H4 (cell line): Measurements from ENCODE around the gene MAEL. TPM values are rescaled to one million over a fixed set of nuclear protein-coding genes. Genes with fewer than 3 reads are reported as not detected.
A peak's percentile ranks its signal among the peaks of the same experiment; 100 is the strongest.

Experiments used
- DNase-seq: peaks from one replicate; pipeline ENCODE4 v3.0.0-alpha.2; 2015; ENCODE audit warnings: low spot score
- total RNA-seq: library from RNA; depleted of rRNA; stranded (reverse); fragments of >200 nt; shearing (Covaris generic); gene quantifications from 2 replicates; pipeline ENCODE4 v1.2.3, GENCODE V29; 2014; rRNA removed

The MAEL gene
- not detected in 2 replicates for total RNA-seq

DNA sequence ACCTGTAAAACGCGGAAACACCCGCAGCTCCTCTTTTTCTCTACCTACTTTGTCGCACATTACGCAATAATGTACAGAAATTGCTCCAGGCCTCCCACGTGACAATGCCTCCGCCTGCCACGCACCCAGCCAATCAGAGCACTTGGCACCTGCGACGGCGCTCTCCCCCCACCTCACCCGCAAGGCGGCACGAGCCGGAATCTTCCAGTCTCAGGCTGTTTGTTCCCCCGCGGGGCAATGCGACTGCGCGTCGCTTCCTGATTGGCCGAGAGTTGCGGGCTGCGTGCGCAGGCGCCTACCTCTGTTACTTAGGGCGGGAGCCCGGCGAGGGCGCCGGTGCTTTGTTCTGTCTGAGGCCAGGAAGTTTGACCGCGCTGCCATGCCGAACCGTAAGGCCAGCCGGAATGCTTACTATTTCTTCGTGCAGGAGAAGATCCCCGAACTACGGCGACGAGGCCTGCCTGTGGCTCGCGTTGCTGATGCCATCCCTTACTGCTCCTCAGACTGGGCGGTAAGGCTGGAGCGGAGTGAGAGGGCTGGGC lies at the start of gene MAEL:
Gene MAEL (plus strand): TSS at position 307 of the 542 bp plus-strand sequence. CDS start 73 bp downstream, at position 380.
- DNase-seq, result no peak

DNA sequence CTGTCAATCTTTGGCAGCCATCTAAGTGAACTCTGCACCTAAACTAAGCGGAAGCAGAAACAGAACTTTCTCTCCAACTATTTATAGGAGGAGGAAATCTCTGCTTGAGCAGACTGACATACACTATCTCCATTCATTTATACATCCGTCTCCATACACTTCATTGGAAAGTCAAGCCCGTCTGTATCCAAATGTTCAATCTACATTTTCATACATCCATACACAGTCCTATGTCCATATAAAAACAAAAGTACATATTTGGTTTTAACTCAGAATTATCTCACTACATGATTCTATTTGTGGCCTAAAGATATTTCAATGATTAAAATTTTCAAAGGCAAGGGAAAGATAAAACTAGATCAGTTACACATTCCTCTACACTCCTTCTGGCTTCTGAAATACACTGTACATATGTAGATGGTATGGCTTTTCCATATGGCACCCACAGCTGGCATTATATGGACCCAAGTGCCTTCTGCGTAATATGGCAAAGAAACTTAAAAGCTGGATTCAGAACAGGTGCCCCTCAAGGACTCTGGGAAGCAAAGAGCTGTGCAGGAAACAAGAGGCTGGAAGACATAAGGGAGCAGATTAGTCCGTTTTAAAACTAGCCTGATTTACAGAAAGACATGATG lies 49.2 kb upstream of the MAEL start:
- DNase-seq, result no peak

DNA sequence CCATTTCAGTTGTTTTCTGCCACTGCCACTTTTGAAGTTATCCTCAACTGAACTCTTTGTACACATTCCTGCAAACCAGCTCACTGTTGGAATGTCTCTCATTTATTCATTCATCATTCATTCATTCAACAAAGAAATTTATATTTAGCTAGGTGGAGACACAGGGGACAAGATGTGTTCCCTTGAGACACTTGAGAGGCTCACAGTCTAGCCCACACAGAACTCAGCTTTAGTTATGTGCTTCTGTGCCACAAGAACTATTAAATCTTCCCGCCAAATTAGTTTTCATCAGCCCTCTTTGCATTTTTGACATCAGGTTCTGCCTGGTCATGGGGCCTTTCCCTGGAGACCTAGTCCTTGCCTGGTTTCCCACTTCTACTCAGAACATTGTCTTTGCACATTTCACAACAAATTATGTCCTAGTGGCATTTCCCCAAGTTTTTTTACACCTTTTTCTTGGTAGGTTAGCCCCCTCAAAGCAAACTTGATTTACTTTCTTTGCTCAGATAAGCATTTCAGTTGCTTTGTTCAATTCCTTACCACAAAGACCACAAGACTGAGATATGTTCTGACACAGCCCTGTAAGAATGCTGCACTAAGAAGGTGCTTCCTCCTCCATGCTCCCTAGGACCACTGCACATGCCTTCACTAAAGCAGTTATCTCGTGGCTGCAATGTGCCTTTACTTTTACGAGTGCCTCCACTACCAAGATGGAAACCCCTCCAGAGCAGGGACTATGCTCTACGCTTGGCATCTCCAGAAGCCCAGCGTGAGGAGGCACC lies 44.7 kb upstream of the MAEL start:
- DNase-seq, result peak; percentile 61

DNA sequence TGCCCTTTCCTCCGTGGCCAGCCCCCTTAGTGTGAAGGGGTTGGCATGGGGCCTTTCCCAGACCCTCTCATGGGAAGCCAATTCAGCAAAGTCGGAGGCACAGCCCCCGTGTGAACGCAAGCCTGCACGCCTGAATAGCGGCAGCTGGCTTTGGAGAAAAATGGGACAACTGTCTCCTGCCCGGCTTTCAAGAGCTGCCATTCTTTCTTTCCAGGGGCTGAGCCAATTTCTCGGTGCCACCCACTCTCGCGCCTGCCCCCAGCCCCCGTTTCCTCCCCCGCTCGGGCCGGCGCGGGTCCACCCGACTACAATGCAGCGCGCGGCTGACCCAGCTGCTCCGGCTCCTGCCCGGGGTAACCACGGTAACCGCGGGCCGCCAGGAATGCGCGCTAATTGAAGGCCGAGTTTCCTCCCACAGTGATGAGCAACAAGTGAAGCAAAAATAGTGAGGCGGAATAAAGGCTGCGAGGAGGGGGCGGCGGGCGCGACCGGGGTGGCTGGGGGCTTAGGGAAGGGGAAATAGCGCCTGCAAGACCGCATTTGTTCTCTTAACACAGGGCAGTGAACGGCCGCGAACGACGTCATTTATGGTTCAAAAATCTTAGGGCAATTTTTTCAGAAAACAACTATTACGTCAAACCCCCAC lies 41.6 kb upstream of the MAEL start:
- peak; percentile 56 for DNase-seq

DNA sequence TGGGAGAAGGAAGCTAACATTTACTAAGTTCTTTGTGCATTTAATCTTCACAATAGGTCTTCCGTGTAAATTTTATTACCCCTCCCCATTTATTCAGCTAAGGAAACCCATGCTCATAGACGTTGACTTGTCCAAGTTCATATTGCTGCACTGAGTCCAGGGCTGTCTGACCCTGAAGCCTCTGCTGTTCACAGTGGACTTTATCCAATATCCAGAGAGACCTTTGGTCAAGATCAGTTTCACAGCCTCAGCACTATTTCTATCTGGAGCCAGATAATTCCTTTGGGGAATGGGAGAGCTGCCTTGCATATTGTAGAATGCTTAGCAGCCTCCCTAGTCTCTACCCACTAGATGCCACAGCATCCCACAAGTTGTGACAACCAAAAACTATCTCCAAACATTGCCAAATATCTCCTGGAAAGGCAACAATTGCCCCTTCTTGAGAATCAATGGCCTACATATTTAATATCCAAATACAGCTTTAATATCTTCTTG lies 40.2 kb upstream of the MAEL start:
- no peak for DNase-seq

DNA sequence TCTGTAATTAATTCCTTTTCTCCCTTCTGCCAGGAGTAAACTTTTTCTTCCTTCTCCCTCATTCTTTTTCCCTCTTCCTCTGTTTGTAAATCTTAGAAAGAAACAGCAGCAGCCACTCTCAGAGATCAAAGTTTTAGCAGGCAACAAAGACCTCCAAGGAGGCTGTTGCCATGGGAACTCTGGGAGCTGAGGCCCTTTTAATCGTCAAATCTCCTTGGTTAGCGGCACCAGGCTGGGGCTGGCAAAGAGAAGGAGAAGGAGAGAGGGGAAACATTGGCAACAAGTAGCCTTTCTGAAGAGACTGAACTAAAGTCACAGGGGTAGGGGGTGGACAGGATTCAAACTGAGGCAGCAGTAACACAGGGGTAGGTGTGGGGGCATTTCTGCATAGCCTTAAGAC lies 38.9 kb upstream of the MAEL start:
- no peak for DNase-seq

DNA sequence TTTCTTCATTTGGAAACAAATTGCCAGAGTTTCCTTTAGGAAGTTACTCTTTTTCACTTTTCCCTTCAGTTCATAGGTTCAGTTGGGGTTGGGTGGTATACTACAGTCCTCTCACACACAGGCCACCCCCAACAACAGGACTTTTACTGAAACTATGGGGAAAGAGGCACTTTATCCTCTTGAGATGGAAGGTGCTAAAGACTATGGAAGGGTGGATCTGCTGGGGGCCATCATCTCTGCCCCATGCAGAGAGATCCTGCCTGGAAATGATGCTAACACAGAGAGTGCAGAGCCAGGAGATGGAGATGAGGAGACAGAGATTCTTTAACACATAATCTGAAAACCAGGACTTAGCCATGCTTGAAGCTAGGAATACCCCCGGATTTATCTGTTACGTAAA lies 38.0 kb upstream of the MAEL start:
- no peak for DNase-seq

DNA sequence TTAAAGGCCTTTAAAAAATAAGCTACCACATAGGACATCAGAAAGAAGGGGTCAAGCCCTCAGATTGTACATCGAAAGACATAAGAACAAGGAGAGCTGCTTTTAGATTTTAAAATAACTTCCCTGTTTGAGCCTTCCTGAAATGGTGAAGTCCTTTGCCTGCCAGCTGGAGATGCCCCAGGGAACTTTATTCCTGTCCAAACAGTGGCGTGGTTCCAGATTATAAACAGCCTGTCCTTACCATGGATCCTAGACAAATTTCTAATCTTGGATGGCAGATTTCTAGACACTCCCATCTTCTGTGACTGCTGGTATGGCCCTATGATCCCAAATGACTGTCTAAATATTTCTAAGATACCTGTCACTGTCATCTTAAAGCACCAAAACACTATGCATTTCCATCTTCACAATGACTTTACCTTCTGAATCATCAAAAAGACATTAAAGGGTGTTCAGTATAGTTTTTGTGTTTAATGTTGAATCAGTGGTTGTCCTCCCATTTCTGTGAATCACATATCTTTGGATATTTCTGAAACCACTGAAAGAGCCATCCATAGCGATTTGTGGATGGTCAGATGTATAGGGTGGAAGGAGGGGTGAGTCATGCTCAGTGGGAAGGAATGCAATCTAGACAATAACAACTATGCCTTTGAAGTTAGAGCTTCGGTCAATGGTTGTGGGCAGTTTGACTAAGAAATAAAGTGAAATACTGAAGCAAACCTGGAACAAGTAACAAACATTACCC lies 36.9 kb upstream of the MAEL start:
- DNase-seq, result peak; percentile 61

DNA sequence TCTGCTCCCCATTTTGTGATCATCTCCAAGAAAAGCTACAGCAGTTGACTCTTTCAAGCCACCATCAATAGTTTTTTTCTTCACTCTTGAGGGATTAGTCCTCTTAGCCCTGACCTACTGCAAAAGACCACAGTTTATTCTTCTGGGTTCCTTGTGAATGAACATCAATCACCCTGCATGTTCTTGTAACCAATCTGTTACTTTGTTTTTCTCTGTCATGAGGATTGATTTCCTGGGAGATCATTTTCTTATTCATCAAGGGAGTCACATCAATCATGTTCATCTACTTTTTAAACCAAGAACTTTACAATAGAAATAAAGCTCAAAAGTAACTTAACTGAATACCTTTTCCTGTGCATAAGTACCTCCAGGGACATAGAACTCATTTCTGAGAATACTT lies 35.6 kb upstream of the MAEL start:
- no peak for DNase-seq

DNA sequence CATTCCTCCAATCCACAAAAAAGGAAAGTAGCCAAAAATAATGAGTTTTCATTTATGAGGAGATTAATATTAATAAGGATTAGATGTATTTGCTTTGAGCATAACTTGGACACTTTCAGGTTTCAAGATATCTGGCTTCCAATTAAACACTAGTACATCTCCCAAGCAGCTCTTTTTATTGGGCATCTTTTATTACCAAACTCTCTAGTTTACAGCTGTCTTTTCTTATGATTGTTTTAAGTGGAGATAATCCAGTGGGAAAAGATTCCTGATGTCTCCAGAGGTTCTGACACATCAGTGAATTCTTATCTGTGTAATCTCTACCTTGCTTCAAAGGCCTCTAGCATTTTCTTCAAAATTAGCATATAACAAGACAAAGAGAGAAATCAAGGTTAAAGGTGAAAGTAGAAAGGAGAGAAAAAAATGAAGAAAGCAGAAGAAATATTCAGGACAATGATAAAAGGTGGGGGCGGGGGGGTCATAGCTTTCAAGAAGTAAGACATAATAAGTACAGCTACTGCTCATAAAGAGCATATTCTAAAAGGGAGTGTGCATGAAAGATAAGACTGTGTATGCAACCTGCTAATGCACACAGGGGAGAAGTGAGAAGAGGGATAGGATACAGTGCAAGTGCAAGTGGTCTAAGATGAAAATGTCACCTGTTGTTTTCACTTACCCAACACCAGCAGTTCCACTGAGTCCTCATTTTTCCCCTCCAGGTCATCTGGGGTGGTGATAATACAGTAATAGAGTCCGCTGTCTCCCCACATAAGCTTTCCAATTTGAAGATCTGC lies 32.8 kb upstream of the MAEL start:
- DNase-seq, result no peak

DNA sequence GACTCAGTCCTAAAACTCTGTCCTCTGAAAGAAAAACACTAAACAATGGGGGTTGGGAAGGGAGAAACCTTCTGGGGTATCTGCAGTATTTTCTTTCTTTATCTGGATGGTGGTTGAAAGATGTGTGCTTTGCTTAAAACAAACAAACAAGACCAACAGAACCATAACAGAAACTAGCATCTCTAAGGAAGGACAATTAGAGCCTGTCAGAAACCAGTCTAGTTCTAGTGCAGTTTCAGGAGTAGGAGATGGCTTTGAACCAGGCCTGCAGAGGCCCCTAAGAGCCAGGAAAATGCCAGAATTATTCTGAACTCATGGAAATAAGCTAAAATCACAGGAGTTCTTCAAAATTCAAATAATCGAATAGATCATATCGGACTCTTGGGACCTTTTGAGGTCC lies 32.2 kb upstream of the MAEL start:
- DNase-seq, result no peak

DNA sequence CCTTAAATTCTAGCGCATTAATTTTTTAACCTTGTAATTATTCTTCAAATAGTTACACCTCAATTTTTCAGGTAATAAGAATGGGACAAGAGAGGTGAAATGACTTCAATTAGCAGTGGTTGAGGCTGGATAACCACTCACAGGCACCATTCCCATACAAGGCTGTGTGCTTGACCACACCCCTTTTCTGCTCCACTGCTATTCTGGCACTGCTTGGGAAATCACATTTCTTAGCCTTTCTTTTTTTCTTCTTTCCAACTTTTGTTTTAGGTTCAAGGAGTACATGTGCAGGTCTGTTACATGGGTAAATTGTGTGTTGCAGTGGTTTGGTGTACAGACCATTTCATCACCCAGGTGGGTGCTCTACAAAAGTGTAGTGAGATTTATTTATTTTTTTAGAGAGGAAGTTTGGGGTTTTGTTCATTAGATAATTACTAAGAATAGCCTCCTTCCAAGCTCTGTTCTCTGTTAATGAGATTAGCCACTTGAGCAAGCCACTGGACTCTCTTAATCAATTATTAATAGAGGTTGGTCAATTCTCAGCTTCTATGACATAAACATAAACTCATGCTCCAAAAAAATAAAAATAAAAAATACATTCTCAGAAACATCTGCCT lies 28.1 kb upstream of the MAEL start:
- DNase-seq, result no peak

DNA sequence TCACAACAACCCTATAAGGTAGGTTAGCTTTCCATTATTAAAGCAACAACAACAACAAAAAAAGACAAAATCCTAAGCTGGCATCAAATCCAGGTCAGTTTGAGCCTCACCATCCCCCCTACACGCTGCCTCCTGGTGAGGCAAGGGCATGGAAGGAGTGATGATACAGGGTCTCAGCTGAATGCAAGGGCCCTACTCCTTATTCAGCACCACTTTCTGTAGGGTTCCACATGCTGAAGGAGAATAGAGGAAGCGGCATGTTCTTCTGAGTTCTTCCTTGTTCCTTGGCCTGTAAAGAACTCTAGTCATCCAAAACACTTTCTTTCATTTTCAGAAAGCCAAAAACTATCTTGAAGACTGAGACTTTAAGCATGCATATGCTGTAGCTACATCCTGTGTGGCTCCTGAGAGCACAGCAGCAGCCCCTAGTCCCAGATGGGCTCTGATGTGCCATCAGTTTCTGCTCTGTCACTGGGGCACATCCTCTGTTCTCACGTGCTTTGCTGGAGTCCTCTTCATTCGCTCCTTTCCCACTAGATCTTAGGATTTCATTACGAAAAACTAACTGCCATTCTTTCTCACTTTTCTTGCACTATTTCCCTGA lies 19.9 kb upstream of the MAEL start:
- no peak for DNase-seq

DNA sequence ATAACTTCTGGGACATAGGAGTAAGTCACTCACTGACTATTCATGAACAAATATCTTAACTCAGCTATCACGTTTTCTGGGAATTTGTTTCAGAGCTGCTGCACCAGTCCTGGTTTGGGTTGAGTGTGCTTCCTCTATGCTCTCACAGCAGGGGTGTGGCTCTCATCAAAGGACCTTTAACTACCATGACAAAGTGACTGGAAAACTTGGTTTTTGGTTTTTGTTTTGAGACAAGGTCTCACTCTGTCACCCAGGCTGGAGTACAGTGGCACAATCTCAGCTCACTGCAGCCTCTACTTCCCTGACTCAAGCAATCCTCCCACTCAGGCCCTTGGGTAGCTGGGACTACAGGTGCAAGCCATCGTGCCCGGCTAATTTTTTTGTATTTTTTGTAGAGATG lies 17.8 kb upstream of the MAEL start:
- no peak for DNase-seq

DNA sequence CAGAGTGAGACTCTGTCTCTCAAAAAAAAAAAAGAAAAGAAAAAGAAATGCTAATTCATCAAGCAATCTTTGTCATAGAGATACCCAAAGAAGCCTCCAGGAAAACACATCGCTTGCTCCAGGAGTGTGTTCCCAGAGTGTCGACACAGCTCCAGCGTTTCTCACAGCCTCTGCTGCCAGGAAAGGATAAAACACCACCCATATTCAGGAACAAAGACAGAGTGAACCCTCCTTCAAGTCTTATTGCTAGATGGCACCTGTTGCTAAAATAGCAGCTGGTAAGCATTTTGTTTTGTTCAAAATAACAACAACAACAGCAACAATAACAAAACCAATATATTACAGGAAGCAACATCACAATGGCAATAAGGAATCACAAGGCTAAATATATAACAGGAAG lies 16.9 kb upstream of the MAEL start:
- DNase-seq, result no peak

DNA sequence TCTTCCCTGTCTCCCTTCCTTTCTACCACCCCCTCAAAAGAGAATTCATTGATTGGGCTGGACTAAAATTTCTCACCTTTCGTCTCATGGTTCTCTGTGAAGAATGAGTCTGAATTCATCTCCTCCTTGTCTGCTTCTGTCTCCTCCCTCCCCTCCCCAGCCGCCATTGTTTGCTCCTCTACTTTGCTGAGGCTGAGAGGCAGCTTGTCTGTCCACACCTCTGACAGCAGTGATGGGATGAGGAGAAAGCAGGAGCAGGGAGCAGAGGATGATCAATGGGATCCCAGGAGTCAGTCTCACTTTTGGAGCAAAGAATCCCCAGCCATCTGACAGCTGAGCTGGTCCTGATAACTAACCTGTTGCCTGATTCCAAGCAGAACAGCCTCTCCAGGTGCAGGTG lies 16.3 kb upstream of the MAEL start:
- DNase-seq, result no peak

DNA sequence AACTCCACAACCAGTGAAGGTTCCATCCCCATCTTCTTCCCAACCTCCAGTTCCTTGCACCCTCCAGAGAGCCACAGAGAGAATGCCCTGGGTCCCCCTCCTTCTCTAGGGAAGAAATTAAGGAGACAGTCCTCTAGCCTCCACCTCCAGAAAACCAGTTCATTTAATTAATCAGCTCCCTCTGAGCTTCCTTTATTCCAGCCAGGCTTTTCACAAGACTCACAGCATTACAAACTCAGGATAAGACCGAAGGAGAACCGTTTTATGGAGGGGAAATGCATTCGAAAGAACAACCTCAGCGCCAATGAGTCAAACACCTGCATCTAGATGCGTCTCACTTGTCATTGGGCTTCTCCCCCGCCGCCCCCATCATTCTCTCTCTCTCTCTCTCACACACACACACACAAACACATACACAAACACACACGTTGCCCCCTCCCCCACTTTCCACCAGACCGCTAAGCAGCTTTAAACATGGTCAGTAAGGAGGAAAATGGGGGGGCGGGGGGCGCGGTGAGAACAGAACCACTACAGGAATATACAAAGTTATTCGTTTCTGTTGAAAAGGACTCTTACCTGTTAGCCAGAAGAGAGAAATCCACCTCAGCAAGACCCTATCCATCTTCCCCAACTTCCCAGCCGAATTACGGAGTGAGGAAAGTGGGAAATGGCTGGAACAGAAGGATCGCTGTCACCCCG lies 14.3 kb upstream of the MAEL start:
- no peak for DNase-seq

DNA sequence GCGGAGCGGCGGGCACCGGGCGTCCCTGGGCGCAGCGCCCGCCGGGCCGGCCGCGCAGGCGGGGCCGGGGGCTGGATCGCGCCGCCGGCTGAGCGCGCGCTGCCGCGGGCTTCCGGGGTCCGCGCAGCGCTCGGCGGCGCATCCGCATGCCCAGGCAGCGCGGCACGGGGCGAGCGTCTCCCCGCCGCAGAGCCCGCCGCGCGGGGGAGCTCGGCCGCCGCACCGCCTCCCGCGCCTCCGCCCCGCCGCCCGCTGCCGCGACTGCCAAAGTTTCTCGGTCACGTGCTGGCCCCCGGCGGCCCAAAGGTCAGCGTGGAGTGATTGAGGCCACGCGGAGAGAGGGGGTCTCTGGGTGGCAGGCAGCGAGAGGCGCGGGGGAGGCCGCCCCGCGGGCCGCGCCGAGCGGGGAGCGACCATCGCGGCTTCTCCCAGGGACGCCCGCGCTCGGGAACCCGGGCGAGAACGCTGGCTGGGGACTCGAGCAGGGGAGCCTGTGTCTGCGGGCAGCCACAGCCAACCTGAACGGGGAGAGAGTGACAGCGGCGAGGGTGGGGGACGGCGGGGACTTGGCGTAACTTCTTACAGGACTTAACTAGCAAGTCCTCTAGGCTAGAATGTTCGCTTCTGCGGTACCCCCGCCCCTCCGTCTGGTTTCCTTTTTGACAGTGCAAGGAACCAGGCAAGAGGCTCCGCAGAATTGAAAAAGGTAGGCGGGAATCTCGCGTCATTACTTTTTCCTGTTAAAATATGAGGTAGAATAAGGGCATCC lies 13.5 kb upstream of the MAEL start, which contains the start of gene ILDR2:
Gene ILDR2 (minus strand): TSS at position 180 of the 769 bp plus-strand sequence. CDS start 272 bp downstream, outside the sequence.
- no peak for DNase-seq

DNA sequence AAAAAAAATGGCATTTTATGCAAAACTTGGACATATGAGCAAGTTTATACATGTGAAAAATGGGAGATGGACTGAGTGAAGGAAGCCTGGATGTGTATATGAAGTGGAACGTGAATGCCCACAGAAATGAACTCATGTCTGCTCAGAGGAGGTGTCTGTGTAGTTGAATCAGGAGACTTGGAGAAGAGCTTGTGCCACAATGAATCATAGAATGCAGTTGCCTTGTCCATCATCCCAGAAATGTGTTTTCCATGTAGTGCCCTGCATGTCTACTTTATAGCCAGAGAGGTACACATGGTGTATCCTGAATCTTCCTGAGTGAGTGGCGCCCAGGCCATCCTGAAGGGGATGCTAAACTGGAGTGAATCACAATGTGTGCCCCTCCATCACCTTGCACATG lies 11.1 kb upstream of the MAEL start:
- DNase-seq, result no peak
